HFF-Myc (cell line): ENCODE measurements around the gene RNASE4.
"Not testable (repeated sequence)": the region's sequence is repeated elsewhere in the genome, so short reads cannot be mapped to it uniquely, and the experiment has no call there.

Experiments used
- DNase-seq: peaks from one replicate; pipeline ENCODE4 v3.0.0-alpha.2; 2011; ENCODE audit warnings: low read depth; ENCODE audit errors: extremely low read depth
- H3K4me3 ChIP-seq: replicated peaks from 2 replicates; pipeline ENCODE4 v1.5.1; 2011; ENCODE audit warnings: low read depth, mild to moderate bottlenecking, control low read depth, low read length
- TF ChIP-seq, protein P1 (sequence below): IDR thresholded peaks from 2 replicates; pipeline ENCODE4 v1.5.1; 2012; ENCODE audit warnings: mild to moderate bottlenecking, low read depth, low read length, control low read depth; ENCODE audit errors: missing control alignments

The RNASE4 gene

DNA sequence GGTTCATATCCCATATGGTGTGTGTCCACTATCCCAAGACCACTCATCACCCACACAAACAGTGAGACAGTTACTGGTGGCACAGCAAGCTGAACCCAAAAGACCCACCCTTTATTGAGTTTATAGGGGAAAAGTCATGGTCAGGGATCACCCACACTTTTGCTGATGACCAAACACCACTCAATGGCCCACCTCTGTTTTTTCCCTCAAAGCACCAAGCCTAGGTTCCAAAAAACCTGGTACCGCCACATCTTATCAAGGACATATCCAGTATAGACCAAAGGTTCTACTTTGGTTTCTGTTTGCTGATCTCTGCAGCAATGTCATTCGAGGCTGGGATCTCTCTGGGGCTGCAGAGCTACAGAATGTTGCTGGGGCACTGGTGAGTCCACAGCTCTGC is 23.2 kb upstream of the RNASE4 start:
- DNase-seq: no peak
- no peak overlapping the region for H3K4me3 ChIP-seq
- TF ChIP-seq, protein P1, sequence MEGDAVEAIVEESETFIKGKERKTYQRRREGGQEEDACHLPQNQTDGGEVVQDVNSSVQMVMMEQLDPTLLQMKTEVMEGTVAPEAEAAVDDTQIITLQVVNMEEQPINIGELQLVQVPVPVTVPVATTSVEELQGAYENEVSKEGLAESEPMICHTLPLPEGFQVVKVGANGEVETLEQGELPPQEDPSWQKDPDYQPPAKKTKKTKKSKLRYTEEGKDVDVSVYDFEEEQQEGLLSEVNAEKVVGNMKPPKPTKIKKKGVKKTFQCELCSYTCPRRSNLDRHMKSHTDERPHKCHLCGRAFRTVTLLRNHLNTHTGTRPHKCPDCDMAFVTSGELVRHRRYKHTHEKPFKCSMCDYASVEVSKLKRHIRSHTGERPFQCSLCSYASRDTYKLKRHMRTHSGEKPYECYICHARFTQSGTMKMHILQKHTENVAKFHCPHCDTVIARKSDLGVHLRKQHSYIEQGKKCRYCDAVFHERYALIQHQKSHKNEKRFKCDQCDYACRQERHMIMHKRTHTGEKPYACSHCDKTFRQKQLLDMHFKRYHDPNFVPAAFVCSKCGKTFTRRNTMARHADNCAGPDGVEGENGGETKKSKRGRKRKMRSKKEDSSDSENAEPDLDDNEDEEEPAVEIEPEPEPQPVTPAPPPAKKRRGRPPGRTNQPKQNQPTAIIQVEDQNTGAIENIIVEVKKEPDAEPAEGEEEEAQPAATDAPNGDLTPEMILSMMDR: no peak

DNA sequence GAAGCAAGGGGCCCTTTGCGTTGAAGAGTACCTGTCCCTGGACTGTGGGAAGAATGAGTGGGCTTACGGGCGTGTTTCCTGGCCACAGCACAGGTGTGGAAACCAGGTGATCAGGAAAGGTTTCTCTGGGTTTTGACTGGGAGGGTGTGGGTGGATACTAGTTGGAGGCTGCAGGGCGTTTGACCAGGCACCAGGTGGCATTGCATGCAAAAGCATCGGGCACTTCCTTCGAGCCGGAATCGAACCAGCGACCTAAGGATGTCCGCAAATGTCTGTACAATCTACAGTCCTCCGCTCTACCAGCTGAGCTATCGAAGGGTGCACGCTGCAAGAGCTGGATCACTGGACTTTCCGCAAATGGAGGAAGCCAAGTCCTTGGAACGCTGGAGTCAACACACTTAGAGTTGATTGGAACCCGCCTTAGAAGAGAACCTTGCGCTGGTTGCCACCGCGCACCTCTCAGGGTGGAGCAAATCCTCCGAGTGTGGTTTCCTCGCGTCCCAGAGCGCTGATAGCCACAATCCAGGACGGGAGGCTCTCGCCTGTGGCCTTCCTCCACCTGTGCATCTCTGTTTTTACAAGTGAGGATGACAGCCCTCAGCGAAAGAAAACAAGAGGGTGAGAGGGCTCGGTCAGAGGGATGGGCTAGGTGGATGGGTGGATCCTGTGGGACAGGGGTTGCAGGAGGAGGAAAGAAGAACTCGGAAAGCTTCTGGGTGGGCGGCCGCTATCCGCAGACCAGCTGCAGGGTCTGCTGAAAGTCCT is 21.2 kb upstream of the RNASE4 start:
- peak; percentile 87 for DNase-seq
- TF ChIP-seq, protein P1: peak; percentile 48
- H3K4me3 ChIP-seq: peak overlapping the region; percentile 37

DNA sequence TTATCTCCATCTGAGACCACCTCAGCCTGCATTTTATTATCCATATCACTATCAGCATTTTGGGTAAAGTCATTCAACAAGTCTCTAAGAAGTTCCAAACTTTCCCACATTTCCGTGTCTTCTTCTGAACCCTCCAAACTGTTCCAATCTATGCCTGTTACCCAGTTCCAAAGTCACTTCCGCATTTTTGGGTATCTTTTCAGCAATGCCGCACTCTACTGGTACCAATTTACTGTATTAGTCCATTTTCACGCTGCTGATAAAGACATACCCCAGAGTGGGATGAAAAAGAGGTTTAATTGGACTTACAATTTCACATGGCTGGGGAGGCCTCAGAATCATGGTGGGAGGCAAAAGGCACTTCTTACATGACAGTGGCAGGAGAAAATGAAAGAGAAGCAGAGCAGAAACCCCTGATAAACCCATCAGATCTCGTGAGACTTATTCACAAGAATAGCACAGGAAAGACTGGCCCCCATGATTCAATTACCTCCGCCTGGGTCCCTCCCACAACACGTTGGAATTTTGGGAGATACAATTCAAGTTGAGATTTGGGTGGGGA is 17.9 kb upstream of the RNASE4 start:
- not testable (repeated sequence) for H3K4me3 ChIP-seq, DNase-seq

DNA sequence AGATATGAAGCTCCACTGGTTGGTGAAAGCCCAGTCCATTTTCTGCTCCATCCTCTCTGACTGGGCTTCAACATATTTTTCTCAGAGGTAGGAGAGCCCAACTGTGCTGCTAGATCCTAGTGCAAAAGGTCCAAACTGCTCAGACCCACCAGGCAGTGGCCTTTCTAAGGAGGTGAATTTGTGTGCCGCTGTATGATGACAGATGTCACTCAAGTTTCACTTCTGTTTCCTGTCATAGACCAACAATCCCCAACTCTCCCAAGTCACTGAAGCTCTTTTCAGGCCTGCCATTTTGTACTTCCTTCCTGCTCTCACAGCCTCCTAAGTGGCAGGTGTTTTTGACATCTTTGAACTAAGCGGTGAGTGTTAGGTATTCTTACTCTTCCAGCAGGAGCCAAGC is 16.4 kb upstream of the RNASE4 start:
- TF ChIP-seq, protein P1: no peak
- H3K4me3 ChIP-seq: no peak overlapping the region
- DNase-seq: no peak

DNA sequence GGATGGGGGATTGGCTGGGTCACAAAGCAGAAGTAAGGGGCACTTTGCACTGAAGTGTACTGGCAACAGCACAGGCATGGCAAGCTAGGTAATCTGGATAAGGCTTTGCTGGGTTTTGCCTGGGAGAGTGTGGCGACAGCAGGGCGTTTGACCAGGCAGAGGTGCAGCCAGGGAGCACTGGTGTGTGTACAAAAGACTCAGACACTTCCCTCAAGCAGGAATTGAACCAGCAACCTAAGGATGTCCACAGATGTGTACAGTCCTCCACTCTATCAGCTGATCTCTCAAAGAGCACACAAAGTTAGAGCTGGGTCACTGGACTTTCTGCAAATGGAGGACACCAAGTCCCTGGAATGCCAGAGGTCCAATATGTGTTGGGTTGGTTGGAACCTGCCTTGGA is 15.4 kb upstream of the RNASE4 start:
- no peak overlapping the region for H3K4me3 ChIP-seq
- TF ChIP-seq, protein P1: no peak
- no peak for DNase-seq

DNA sequence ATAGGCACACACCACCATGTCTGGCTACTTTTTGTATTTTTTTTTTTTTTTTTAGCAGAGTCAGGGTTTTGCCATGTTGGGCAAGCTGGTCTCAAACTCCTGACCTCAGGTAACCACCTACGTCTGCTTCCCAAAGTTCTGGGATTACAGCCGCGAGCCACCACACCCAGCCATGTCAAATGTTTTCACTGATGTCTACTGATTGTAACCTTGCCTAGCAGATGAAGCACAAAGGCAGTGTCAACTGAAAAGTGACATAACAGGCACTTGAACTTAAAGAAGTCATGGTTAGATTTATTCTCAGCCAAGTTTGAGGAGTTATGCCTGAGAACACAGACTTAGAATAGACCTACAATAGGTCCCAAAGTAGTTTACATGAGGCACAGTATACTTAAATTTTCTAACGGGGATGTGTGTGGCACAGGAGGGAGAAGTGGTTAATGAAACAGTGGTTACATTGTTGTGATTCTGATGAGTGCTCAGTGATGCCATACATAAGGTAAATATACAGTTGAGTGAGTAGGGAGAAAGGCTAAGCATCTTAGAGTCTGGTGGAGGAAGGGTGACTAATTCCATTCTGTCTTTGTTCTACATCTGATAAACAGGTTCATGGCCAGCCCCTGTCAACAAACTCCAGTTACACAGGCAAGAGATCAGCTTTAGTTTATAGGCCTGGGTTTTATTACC is 12.6 kb upstream of the RNASE4 start:
- DNase-seq: no peak
- H3K4me3 ChIP-seq: no peak overlapping the region
- TF ChIP-seq, protein P1: no peak

DNA sequence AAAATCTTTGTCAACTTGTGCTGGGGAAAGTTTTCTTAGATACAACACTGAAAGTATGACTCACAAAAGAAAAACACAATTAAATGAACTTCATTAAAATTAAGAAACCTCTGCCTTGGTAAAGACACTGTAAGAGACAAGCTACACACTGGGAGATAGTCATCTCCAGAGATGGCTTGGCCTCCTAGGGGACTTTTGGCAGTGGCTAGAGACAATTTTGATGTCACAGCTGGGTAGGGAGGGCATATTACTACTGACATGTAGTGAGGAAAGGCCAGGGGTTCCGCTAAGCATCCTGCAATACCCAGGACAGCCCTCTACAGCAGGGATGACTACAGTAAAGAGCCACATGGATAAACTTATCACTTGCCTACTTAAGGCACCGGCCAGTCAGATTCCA is 8.7 kb upstream of the RNASE4 start:
- TF ChIP-seq, protein P1: no peak
- no peak for DNase-seq
- no peak overlapping the region for H3K4me3 ChIP-seq
